NCI-H146 treated with DMSO at 0.1 percent for 48 hours (cell line): Measurements from ENCODE around the gene BBX.

Experiments
- DNase-seq: peaks from one replicate; lab custom pipeline; 2025; ENCODE audit not compliant: unreplicated experiment; lab: John Stamatoyannopoulos, UW

BBX gene

GRCh38 chr3:107522510-107523288 lies at the start of gene BBX:
Gene BBX, plus strand, starts transcription at chr3:107522962. Its CDS starts 187,499 bp downstream, at chr3:107710461.
- DNase-seq, result peak; percentile 97

- no peak for DNase-seq
Observed at GRCh38 chr3:107476462-107476861, 46.3 kb upstream of the BBX start.

- DNase-seq, result no peak
Observed at GRCh38 chr3:107487490-107487889, 35.3 kb upstream of the BBX start.

DNA sequence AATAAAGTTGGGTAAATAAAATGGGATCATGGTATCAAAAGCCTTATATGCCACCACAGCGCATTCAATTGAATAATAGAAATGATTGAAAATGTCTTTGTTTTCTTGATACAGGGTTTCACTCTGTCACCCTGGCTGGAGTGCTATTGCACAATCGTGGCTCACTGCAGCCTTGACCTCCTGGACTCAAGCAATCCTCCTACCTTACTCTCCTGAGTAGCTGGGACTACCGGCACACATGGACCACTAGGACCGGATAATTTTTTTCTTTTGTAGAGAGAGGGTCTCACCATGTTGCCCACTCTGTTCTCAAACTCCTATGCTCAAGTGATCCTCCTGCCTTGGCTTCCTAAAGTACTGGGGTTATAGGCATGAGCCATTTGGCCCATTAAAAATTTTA lies 33.8 kb upstream of the BBX start:
- no peak for DNase-seq

DNA sequence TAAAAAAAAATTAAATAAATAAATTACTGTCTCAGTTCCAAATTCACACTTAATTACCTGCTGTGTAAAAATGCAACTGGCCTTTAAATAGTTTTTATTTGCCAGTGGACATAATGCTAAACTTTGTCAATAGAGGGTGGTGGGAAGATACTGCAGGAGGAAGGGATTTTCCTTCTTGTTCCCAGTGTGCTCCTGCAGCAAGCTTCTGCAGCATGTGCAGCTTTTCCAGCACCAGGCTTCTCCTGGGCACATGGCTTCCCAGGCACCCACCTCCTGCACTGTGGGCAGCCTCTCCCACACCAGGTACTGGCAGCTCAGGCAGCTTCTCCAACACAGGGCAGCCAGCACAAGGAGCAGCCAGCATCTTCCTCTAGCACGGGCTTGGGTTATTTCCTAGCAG lies 29.6 kb upstream of the BBX start:
- DNase-seq, result no peak

DNA sequence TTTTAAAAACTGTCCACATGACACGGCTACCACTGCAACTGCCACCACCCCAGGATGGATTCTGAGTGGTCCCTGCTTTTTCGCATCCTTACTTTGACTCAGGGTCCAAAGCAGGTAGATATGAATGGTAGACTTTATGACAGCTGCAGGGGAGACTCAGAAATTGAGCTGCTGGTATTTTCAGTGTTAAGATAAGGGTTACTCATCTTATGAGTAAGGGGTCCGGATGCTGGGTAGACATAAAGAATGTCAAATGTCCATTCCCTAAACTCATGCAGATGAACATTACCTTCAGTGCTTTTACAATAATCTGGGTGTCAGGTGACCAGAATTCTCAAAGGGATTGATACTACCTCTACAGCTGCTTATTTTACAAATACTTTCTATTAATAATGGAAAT lies 25.9 kb upstream of the BBX start:
- no peak for DNase-seq

GRCh38 chr3:107498646-107499045 lies 24.1 kb upstream of the BBX start:
- DNase-seq, result peak; percentile 23

DNA sequence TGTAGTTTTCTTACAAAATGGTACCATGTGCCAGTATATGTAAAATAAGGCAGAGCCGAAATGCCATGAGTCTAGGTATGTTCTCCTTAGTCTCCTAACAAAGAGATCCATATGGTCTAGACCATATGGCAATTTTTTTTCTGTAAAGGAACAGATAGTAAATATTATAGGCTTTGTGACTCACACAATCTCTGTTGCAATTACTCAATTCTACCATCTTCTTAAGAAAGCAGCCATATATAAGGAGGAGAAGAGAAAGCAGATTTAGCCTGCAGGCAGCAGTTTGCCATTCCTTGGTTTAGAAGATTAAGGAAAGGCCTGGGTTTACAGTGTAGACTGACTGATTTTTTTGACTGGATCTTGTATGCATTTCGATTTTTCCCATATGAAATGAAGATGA lies 16.3 kb upstream of the BBX start:
- no peak for DNase-seq

GRCh38 chr3:107508331-107508730 lies 14.4 kb upstream of the BBX start:
- DNase-seq, result no peak

- no peak for DNase-seq
Observed at GRCh38 chr3:107512108-107512507, 10.7 kb upstream of the BBX start.

DNA sequence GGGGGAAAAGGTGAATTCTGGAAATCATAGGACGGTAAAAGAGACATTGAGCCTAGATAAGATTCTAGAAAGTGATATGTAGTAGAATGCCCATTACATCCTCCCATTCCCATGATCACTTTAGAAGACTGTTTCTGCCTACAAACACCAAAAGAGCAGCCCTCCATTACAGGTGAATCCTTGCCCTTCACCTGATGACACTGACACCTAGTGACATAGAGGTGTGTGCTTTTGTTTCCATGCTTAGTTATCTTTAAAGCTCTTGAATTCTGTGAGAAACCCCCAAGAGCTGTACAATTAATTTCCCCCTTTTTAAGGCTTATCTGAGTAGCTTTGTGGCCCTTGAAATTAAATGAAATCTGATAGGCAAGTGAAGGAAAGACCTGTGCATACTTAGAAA lies 8.3 kb upstream of the BBX start:
- DNase-seq, result peak; percentile 11

DNA sequence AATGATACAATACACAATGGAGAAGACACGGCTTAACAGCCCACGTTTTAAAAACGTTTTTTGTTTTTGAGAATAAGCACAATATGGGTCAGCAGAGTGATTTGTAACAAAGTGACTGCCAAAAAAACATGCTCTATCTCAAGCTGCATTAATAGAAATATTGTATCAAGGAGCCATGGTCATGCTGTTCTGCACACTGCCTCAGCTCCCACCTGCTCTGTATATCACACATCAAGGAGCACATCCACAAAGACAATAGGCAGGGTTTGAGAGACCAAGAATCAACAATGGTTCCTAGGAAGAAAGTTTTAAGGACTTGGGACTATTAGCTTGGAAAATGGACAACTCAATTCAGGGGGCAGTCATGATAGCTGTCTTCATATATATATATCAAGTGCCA lies 6.3 kb upstream of the BBX start:
- no peak for DNase-seq

- DNase-seq, result no peak
Observed at GRCh38 chr3:107520535-107520934, 2.2 kb upstream of the BBX start.

DNA sequence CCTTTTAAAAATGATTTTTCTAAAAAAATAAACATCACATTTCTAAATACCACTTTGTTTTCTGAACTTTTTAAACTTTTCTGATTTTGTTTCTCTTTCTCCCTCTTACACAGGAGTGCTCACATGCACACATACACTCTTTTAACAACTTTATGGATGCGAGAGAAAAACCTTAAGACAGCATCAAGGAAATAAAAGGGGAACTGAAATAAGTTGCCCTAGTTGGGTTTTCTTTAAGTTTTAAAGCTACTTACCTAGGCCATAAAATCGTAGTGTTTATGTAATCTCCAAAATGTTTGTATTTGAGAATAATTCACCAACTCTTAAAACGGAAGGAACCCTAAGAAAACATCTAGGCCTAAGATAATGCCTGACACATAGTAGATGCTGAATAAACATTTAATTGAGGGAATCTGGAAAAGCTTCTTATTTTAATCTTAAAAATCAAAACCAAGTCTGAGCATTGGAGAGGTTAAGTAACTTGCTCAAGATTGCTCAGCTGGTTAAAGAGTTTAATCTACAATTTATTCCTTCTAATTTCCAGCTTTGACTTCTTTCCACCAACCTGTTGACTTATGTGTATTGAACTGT lies 1.2 kb upstream of the BBX start:
- DNase-seq, result no peak

- DNase-seq, result no peak
Observed at GRCh38 chr3:107523289-107523538, 452 bp downstream of the BBX start.

DNA sequence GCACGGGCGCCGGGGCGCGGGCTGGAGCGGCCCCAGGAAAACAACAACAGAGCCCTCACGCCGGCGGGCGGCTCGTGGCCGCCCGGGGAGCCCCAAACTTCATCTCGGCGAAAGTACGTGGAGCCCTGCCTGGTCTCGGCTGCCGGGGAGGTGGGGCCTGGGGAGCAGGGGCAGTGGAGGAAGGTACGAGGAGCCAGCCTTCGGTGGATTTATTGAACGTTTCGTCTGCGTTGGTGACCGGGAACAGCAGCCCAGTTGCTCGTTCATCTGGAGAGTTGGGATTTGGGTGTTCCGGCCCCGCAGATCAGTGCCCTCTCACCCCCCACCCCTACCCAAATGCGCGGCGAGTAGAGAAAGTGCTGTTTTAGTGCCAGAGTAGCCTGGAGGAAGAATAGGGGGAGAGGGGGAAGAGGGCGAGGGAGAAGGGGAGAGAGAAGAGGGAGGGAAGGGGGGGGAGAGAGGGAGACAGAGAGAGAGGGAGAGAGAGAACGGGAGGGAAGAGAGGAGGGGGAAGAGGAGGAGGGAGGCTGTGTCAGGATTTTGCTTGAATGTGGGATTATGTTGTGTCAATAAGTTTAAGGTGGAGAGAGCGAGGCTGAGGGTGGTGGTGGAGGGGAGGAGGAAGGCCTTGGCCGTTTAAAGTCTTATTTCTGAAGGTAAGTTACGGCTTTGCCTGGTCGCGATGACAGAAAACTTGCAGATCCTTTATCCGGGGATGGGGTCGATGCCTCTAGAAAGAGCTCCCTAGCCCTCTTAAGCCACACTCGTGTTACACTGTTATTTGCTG lies 970 bp downstream of the BBX start:
- peak; percentile 79 for DNase-seq

DNA sequence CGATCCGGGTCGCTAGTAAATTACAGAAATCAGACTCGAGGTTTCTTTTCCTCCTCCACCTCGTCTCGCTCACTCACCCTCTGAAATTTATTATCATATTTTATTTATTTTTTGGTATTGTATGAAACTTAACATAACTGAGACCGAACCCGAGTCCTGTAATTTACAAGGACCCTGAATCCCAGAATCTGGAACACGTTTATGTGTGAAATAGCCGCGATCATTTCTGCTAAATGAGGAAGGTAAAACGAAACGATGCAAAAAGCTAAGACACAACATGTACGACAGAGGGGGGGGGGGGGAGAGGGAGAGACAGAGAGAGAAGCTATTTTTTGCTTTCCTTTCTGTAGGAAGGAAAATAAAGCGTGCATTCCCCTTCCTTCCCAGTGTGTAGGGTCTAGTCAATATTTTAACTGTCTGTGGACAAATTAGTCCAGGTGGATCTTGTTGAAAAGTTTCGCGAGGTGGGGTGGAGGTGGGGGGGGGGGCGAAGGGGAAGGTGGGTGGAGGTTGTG lies 1.6 kb downstream of the BBX start:
- DNase-seq, result no peak

DNA sequence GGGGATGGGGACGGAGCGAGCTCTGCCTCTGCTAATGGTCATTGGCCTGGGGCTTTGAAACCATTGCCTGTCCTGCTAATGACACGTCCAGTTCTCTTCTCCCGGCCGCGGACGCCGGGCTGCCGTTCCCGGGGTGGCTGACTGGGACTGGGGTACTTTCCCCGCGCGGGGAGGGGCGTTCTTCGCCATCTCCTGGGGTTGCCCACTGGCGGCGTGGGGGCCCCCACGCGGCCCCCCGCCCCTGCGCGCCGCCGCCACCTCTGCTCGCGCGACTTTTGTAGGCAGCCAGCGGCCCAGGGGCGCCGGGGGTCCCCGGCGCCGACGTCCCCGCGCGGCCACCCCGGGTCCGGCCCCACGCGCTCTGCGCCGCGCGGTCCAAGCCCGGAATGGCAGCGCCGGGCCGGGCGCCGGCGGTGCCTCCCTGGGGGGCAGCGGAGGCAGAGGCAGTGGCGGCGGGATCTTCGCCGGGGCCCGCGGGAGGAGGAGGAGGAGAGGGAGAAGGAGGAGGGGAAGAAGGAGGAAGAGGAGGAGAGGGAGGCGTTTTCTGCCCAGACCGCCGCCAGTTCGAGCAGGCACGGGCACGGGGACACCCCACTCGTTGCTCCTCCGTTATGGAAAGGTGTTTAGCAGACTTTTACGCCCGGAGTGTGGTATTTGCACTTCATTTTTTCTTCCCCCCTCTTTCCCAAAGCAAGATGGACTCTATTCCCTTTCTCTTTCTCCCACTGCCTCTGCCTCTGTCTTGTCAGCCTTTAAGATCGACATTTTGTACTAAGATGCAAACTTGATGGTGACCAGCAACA lies 2.3 kb downstream of the BBX start:
- peak; percentile 58 for DNase-seq

GRCh38 chr3:107525644-107526305 lies 3.0 kb downstream of the BBX start:
- DNase-seq, result peak; percentile 37

GRCh38 chr3:107531917-107532469 lies 9.2 kb downstream of the BBX start:
- no peak for DNase-seq
